NCI-H2227 (cell line): ENCODE data around the gene CEACAM20.
"Not testable (repeated sequence)": the region's sequence is repeated elsewhere in the genome, so short reads cannot be mapped to it uniquely, and the experiment has no call there.

Experiments
- DNase-seq: peaks from one replicate; lab custom pipeline; 2025; ENCODE audit not compliant: unreplicated experiment; lab: John Stamatoyannopoulos, UW

The CEACAM20 gene

DNA sequence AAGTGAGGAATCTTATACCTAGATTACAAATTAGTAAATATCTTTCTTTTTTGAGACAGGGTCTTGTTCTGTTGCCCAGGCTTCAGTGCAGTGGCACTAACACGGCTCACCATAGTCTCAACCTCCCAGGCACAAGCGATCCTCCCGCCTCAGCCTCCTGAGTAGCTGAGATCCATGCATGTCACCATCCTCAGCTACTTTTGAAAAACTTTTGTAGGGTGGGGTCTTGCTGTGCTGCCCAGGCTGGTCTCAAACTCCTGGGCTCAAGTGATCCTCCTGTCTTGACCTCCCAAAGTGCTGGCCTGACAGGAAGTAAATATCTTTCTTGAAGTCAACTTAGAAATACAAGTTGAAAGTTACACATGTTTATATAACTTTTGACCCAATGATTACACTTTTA, 20.0 kb upstream of the CEACAM20 start:
- no peak for DNase-seq

DNA sequence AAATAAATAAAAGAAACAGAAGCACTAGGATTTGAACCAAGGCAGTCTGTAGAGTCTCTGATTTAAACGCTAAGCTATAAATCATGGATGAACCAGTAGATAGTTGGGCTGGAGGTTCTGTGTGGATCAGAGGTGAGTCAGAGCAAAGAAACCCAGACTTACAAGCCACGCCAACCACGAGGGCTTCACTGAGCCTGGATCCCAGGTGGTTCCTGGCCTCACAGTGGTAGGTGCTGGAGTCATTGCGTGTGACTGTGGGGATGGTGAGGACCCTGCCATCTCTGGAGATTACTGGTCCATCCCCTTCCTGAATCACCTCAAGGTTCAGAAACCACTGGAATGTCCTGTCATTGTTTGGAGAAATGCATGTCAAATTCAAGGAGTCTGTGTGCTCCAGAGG, 19.3 kb upstream of the CEACAM20 start:
- DNase-seq: no peak

DNA sequence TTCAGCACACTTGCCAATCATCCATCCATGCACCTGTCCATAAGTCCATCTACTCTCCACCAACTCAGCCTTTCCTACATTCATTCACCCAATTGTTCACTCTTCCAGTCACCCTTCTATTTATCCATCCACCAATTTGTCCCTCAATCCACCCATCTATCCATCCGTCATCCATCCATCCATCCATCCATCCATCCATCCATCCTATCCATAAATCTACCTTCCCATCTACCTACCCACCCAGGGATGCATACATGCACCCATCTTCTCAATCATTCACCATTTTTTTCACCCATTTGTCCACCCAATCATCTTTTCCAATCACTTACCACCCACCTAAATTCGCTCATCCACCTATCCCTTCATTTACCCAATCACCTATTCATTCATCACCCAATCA, 14.6 kb upstream of the CEACAM20 start:
- no peak for DNase-seq

DNA sequence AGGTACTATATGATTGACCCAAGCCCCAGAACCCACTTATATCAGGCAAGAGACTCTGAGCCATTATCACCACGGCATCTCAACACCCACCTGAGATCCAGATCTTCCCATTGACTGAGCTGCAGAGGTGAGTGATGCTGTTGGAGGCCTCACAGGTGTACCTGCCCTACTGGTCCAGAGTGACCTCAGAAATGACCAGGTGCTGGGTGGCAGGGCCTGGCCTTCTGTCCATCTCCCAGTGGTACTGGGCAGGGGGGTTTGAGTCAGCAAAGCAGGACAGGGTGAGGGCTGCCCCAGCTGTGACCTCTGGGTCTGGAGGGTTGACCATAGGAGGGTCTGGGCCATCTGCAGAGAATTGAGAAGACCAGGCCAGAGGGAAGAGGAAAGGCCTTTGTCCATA, 13.2 kb upstream of the CEACAM20 start:
- DNase-seq: no peak

DNA sequence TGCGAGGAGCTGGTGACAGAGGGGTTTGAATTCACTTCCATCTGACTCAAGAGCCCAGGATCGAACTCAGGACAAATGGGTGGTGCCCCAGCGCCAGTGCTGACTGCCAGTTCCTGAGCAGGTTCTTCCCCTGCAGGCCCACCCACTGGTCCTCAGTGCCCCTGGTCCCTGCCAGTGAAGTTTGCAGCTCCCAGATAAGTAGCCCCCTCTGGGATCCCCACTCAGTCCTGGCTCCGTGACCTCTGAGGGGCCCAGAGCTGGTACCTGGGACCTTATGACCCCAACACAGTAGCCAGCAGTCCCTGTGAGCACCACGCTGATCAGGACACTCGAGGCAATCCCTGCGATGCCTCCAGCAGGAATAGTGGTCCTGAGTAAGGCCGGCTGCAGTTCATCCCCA, 11.3 kb upstream of the CEACAM20 start:
- no peak for DNase-seq

DNA sequence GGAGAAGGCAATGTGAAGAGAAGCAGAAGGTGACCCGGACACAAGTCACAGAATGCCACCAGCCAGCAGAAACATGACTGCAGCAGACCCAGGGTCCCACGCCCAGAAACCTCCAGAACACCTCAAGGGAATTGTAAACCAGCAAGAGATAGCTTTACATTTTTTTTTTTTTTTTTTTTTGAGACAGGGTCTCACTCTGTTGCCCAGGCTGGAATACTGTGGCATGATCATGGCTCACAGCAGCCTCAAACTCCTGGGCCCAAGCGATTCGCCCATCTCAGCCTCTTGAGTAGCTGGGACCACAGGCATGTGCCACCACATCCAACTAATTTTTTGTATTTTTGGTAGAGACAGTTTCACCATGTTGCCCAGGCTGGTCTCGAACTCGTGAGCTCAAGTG, 10.5 kb upstream of the CEACAM20 start:
- no peak for DNase-seq

DNA sequence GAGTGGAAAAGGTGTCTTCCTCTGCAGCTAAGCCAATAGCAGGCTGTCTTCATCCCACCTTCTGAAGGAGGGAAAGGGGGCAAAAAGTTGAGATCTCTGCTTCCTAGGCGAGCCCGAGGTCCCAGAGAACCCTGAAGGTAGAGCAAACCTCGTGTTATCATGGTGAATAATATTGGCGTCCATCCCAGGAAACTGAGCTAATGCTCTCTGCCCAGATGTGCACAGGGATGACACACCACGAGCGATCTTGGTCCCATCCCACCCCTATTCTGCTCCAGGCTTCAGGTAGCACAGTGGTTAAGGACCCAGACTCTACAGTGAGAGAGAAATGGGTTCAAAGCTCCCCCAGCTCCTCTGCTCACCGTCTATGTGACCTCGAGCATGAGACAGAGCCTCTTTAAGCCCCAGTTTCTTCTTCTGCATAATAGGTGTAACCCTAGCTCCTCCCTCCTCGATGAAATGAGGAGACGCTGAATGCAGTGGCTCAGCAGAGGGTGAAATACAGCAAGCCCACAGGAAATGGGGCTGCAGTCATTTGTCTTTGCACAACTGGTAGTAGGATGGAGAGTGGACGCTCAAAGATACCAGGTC, 9.9 kb upstream of the CEACAM20 start:
- DNase-seq: no peak

DNA sequence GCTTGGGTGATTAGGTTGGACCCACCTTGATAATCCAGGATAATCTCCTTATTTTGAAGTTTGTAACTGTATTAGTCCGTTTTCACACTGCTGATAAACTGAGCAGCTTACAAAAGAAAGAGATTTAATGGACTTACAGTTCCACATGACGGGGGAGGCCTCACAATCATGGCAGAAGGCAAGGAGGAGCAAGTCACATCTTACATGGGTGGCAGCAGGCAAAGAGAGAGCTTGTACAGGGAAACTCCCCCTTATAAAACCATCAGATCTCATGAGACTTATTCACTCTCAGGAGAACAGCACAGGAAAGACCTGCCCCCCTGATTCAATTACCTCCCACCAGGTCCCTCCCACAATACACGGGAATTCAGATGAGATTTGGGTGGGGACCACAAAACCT, 5.9 kb upstream of the CEACAM20 start:
- not testable (repeated sequence) for DNase-seq

DNA sequence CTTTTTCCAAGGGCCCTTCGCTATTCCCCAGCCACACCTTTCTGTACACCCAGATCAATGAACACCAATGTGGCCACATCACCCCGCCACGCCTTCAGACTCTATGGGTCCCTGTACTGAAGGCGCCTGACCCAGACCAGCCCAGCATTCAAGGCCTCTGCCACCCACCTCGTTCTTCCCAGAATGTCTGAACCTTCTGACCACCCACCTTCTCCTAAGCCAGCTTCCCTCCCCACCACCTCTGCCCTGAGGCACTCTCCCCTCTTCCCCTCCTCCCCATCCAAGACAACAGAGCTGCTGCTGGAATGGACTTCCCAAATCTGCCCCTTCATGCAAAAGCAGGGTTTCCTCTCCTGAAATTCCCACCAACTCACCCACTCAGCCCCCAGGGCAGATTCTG, 3.3 kb upstream of the CEACAM20 start:
- no peak for DNase-seq

DNA sequence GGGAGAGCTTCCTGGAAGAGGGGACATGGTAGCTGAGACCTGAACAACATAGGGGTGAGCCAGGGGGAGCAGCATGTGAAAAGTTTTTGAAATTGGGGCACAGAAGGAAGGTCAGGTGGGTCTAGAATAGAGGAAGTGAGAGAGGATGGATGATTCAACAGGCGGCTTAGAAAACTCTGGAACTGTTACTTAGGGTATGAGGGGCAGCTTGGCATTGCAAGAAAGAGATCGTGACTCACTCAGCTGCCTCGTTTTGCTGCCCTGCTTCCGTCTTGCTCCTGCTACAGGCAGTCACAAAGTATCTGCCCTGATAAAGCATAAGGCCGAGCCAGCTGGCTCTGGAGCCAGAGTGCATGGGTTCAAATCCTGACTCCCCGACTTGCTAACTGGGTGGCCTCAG, 1.3 kb upstream of the CEACAM20 start:
- DNase-seq: no peak

DNA sequence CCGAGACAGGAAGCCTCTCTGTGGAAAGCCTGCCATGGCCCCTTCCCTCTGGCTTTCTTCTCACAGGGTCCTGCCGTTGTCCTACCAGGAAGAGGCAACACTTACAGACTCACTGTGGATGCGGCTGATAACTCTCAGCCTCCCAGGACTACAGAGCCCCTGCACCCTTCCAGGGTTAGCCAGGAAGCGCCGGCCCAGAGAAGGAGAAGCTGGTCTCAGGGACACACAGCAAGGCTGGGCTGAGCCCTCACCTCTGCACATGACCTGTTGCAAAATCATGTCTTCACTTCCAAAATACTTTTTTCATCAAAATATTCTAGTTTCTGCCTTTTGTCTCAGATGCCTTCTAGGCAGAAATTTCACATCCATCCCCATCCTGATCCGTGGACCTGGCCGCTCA, 1.9 kb downstream of the CEACAM20 start:
- DNase-seq: no peak

DNA sequence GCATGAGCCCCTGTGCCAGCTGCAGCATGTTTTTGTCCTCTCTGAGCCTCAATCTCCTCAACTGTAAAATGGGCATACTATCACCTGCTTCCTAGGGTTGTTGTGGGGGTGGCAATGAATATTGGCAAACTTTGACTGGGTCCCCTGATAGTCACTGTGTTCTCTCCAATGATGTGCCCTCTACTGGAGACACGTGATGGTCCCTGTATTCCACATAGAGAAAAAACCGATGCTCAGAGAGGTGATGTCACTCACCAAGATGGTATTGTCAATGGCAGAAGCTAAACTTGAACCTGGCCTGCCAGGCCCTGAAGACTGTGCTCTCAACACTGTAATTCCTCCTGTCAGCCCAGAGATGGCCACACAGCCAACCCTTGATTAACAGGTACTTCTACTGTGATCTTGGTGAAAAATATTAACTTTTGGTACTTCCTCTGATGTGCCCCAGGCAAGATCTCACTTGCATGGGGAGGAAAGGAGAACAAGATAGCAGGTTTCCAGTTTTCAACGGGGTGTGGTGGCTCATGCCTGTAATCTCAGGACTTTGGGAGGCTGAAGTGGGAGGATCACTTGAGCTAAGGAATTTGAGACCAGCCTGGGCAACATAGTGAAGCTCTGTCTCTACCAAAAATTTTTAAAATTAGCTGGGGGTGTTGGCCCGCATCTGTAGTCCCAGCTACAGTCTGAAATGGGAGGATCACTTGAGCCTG, 3.6 kb downstream of the CEACAM20 start:
- DNase-seq: no peak

DNA sequence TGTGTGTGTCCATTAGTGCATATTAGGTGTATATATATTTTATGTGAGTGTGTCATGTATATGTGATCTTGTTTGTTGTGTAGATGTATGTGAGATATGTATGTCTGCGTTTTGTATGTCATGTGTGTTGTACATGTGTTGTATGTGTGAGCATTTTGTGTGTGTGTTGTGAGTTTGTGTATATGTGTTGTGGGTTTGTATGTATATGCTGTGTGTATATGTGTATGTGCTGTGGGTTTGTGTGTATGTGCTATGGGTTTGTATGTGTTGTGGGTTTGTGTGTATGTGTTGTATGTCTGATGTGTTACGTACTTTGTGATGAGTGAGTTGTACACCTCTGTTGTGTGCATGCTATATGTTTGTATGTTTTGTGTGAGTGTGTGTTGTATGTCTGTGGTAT, 8.1 kb downstream of the CEACAM20 start:
- no peak for DNase-seq

DNA sequence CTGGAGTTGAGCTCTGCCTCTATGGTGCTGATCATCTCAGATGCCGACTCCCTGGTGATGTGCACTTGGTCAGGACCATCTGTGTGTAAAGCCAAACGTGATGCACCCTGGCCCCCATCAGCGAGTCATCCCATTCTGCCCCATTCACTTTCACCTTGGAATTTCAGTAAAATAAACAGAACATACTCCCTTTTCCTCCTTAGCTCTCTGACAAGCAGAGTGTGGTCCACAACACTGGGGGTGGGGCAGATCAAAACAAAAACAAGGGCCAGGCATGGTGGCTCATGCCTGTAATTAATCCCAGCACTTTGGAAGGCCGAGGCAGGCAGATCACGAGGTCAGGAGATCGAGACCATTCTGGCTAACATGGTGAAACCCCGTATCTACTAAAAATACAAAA, 12.3 kb downstream of the CEACAM20 start:
- DNase-seq: no peak

DNA sequence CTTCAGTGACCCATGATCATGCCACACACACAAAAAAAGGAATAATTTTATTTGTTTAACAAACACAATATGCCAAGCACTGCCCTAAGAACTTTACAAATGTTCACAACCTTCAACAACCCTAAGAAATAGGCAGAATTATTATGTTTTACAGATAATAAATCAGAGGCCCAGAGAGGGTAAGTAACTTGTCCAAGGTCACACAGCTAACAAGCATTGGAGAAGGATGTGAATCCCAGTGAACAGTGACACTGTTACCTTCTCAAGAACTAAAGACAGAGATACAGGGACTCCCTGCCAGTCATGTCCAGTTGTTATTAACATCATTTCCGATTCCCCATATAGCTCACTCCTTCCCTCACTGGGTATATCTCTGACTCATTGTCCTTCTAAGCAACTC, 13.6 kb downstream of the CEACAM20 start:
- no peak for DNase-seq

DNA sequence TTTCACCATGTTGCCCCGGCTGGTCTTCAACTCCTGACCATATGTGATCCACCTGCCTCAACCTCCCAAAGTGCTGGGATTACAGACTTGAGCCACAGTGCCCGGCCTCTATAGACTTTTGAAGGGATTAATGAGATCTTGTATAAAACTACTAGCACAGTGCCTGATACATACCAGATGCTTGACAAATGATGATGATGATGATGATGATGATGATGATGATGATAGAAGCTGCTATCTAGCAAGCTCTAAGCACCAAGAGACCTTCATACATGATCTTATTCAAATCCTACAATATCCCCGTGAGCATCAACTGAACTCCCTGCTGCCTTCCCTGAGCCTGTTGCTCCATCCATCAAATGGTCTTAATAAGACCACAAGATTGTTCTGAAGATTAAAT, 14.4 kb downstream of the CEACAM20 start:
- DNase-seq: no peak

DNA sequence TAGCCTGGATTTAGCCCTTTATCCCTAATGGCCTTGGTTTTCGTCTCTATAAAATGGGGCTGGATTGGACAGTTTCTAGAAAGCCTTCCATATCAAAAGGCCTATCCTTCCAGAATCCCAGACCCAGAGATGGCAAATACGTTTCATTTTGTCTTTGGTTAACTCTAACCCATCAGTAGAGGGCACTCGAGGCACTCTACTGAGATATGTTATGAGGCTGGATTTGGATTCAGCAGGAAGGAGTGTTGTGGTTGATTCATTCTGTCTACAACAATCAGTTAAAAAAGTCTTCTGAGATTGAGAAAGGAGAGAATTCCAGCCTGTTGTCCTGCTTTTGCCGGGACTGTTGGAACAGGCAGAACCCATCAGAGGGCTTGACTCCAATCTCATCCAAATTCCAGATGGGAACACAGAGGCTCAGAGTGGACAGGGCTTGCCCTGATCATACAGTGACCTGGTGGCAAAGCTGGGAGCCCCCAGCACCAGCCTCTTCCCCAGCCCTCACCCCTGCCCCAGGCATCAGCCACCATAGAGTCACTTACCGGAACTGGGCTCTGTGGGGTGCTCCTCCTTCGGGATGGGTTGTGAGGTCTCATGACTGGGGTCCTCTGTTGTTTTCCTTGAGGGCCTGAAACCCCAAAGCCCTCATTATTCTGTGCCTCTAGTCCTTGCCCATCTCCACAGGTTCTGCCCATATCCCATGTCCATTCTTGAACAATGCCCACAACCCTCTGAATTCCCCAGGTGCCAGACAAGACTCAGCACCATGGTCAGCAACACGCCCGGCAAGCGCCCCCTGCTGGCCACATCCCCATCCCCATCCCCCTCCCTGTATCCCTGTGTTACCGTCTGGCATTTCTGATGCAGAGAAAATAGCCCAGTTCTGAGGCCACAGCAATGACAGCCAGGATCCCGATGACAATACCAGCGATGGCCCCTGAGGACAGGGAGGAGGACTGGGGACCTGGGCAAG, 16.9 kb downstream of the CEACAM20 start:
- DNase-seq: peak; percentile 11

DNA sequence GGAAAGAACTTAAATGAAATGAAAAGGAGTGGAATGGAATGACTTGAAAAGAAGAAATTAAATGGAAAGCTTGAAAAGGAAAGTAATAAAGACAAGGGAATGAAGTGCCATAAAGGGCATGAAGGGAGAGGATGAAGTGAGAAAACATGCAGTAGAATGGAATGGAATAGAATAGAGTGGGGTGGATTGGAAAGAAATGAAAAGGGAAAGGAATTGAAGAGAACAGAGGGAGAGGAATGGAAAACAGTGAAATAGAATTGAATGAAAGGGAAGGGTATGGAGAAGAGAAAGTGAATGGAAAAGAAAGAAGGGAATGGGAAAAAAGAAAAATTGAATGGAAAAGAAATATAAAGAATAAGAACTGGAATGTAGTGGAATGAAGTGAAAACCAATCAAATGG, 20.0 kb downstream of the CEACAM20 start:
- DNase-seq: no peak

DNA sequence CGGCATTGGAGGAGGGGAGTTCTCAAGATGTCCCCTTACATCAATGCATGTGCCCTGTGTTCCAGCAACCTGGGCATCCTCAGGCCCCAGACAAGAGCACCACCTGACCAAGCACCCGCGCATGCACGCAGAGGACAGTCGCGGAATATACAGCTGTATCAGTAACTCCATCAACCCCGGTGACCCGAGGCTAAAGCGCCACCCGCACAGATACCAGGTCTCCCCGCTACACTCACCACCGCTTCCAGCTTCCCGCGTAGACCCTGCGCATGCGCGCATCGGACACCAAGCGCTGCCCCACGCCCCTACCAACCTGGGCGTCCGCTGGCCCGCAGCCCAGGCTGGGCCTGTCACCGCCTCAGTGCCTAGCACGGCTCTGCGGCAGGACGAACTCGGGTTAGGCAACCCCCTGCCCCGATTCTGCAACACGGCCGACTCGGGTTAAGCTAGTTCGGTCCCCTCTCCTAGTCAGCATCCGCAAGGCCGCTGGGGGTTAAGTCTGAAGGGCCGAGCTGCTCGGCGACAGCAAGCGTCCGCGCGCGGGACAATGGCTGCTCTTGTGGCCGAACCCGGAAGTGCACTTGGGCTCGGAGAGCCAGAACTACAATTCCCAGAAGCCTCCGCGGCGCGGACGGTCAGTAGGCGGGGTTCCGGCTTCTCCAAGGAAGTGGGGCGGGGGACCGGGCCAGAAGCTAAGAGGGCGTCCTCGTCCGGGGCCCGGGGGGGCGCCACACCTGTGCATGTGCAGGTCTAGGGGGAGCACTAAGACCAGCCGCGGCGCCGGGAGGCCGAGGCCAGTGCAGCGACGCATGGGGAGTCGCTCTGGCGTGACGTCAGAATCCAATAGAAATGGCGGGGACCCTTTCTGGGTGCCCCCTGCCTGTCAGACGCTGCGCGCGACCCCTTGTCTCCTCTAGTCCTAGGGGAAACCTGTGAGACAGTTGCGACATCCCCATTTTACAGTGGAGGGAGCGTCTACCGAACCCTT, 29.2 kb downstream of the CEACAM20 start, which contains the start of gene ZNF180:
Gene ZNF180, minus strand, starts transcription at position 561 of the 988 bp plus-strand sequence. CDS start 3,188 bp downstream, outside the sequence.
- peak; percentile 97 for DNase-seq

DNA sequence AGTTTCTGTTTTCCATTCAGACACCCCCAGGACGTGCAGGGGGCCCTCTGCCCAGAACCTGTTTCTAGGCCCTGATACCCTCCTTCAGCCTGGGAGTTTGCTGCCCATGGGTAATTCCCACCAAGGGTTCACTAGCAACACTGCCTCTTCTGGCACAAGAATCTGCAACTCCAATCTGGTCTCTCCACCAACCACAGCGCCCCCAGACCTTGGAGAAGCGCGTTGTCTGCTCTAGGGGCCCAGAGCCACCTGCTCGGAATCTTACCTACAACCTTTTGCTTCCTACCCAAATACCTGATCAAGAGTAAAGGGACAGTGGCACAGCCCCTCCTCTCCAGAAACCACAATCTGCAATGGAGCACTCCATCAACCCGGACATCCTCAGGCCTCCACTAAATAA, 29.9 kb downstream of the CEACAM20 start:
- DNase-seq: no peak

DNA sequence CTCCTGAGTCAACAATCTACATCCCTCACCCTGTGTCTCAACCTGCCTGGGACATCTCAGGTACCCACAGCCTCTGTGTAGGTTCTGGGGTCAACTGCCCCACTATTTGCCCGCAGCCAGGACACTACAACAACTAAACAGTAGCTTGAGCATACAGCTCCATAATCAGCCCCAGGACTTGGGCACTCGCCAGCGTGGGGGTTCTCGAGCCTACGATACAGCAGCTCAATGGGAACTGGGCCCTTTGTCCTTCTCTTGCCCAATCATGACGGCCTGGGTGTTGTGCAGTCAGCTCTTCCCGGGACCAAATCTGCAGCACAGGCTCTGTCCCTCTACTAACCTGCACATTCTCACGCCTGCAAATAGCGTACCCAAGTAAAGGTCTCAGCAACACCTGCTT, 30.5 kb downstream of the CEACAM20 start:
- no peak for DNase-seq
